GM10248 (cell line): ENCODE data around the gene CAMSAP1.

Experiments
- CTCF ChIA-PET: fragments of 300-600 bp; sonication (Branson Sonifier 250); formaldehyde crosslinking; extraction: SDS; loops from one replicate; lab custom pipeline; 2021; ENCODE audit warnings: antibody characterized with exemption; lab: Yijun Ruan, JAX
- POLR2A ChIA-PET: fragments of 350-650 bp; sonication (Branson Sonifier 250); formaldehyde crosslinking; extraction: SDS; loops from one replicate; lab custom pipeline; 2020; ENCODE audit warnings: antibody characterized with exemption; lab: Yijun Ruan, JAX
- DNase-seq: peaks from one replicate; pipeline ENCODE4 v3.0.0; 2012; ENCODE audit errors: extremely low spot score
- CTCF ChIP-seq: IDR thresholded peaks from 2 replicates; pipeline ENCODE4 v1.5.1; 2012; ENCODE audit warnings: mild to moderate bottlenecking, low read depth; ENCODE audit errors: extremely low read depth, missing control alignments, control extremely low read depth

CAMSAP1 gene

GRCh38 chr9:135790850-135791249 is 116.5 kb downstream of the CAMSAP1 start:
- DNase-seq, result no peak
- CTCF ChIA-PET, result no interaction called here
- no peak for TF ChIP-seq CTCF
- POLR2A ChIA-PET, result no interaction called here

DNA sequence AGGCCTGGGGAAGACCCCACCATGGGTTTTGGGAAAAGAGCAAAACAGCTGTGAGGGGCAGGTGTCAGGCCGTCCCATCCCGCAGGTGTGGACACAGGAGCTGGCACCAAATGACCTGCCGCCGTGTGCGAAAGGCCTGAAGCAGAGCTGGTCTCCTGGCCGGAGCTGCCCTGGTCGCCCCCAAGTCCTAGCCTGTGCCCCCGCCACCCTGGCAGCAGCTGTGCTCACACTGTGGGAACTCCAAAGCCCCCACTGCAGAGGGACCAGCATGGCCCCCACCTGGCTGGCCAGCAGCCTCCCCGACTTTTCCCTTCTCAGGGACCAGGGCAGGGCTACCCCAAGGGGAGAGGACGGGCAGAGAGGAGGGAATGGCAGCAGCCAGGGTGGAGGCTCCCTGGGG is 117.0 kb downstream of the CAMSAP1 start:
- TF ChIP-seq CTCF, result no peak
- POLR2A ChIA-PET, result no interaction called here
- DNase-seq, result no peak
- CTCF ChIA-PET, result no interaction called here

DNA sequence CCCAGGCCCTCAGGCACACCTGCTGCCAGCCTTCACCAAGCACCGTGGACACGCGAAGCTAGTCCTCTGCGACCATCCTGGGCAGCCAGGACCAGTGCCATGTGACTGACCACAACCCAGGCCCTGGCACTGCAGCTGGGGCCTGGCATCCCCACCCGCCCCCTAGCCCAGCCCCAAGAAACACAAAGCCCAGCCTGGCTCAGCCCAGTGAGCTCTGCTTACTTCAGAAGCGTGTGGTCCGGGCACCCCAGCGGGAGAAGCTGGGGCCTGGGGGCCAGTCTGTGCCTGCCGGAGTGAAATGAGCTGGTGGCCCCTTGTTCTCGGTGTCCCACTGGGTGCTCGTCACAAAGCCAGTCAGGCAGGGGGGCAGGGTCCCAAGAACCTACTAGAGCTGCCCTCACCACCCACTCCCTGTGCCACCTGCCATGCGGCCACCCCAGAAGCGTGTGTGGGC is 117.5 kb downstream of the CAMSAP1 start:
- CTCF ChIA-PET, result interaction anchor here (0.8 kb wide), 1 partner anchor 186 kb away, joined by 3 read pairs; no protein-coding TSS in a partner anchor
- no peak for TF ChIP-seq CTCF
- DNase-seq, result no peak
- POLR2A ChIA-PET, result no interaction called here

DNA sequence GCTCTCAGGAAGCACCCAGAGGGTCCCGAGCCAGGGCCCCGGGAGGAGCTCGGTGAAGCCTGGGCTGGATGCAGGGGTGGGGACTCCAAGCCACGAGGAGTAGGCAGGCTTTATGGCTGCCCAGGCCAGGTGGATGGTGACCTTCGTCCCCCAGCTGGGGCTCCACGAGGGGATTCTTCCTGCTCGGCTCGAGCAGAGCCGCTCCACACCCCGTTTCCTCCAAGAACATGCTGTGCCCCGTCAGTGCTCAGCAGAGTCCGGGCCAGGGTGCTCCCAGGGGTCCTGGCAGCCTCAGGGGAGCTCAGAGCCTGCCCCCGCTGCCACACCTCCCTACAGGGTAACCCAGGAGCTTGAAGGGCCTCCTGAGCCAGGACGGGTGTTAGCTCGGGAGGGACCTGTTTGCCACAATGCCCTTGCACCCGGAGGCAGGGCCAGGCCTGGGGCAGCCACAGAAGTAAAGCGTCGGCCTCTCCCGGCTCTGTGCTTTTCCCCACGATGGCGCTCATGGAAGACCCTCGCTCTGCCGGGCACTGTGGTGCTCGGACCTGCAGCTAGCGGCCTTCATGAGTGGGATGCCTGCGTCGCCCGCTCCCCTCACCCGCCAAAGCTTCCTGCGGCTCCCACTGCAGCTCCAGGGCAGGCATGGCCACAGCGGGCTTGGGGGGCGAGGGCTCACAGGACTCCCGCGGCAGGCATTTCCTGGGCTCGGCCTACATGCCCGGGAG is 118.6 kb downstream of the CAMSAP1 start:
- DNase-seq, result no peak
- CTCF ChIA-PET, result interaction anchor here (1.0 kb wide), 1 partner anchor 9 kb away, joined by 4 read pairs; no protein-coding TSS in a partner anchor
- TF ChIP-seq CTCF, result no peak
- POLR2A ChIA-PET, result interaction anchor here (0.6 kb wide), 1 partner anchor 939 kb away, joined by 5 read pairs; no protein-coding TSS in a partner anchor

GRCh38 chr9:135787776-135788575 is 119.4 kb downstream of the CAMSAP1 start:
- ChIA-PET CTCF (interaction anchor here (1.0 kb wide), 1 partner anchor 10 kb away, joined by 4 read pairs; no protein-coding TSS in a partner anchor), POLR2A (no interaction called here)
- TF ChIP-seq CTCF, result no peak
- DNase-seq, result no peak

- no peak for TF ChIP-seq CTCF
- ChIA-PET POLR2A (no interaction called here), CTCF (no interaction called here)
Measured at GRCh38 chr9:135787317-135787716, 120.0 kb downstream of the CAMSAP1 start.

More at GRCh38 chr9:135787317-135787716, 120.0 kb downstream of the CAMSAP1 start:
- no peak for DNase-seq
